Measurements from ENCODE around the gene HAVCR2.
A peak's percentile ranks its signal among the peaks of the same experiment; 100 is the strongest.

HAVCR2 gene

GRCh38 chr5:157142317-157143126, 33.7 kb upstream of the HAVCR2 start, which contains the start of gene MED7:
TSS of gene MED7 (minus strand) at chr5:157142865. CDS start at chr5:157139431, 3,434 bp downstream.
- peak within 1 kb of the TSS; percentile 83 for H3K4me3 ChIP-seq
- peak within 1 kb of the TSS; percentile 87 to 91 for H3K27ac ChIP-seq
- DNase-seq (ENCODE audit: low spot score), result peak; percentile 98
- no peak for TF ChIP-seq CTCF (IDR thresholded peaks at IDR 0.05)

- no peak for TF ChIP-seq CTCF (IDR thresholded peaks at IDR 0.05)
- Histone ChIP-seq H3K27ac (no peak overlapping the region), H3K4me3 (no peak overlapping the region)
- DNase-seq (ENCODE audit: low spot score), result no peak
Observed at GRCh38 chr5:157137691-157138090, 28.8 kb upstream of the HAVCR2 start.

- no peak for TF ChIP-seq CTCF (IDR thresholded peaks at IDR 0.05)
- Histone ChIP-seq H3K4me3 (no peak overlapping the region), H3K27ac (no peak overlapping the region)
- no peak for DNase-seq (ENCODE audit: low spot score)
Observed at GRCh38 chr5:157132281-157132612, 23.4 kb upstream of the HAVCR2 start.

GRCh38 chr5:157130925-157131324, 22.1 kb upstream of the HAVCR2 start:
- no peak overlapping the region for H3K27ac ChIP-seq
- no peak overlapping the region for H3K4me3 ChIP-seq
- DNase-seq (ENCODE audit: low spot score), result no peak

GRCh38 chr5:157121709-157122108, 12.9 kb upstream of the HAVCR2 start:
- H3K27ac ChIP-seq, result no peak overlapping the region
- no peak for DNase-seq (ENCODE audit: low spot score)
- H3K4me3 ChIP-seq, result no peak overlapping the region
- no peak for TF ChIP-seq CTCF (IDR thresholded peaks at IDR 0.05)

More at GRCh38 chr5:157130925-157131324, 22.1 kb upstream of the HAVCR2 start:
- no peak for TF ChIP-seq CTCF (IDR thresholded peaks at IDR 0.05)

- DNase-seq (ENCODE audit: low spot score), result no peak
- H3K27ac ChIP-seq, result no peak overlapping the region
- no peak overlapping the region for H3K4me3 ChIP-seq
- no peak for TF ChIP-seq CTCF (IDR thresholded peaks at IDR 0.05)
Observed at GRCh38 chr5:157120102-157120501, 11.3 kb upstream of the HAVCR2 start.

GRCh38 chr5:157116483-157116954, 7.7 kb upstream of the HAVCR2 start:
- DNase-seq (ENCODE audit: low spot score), result no peak
- no peak overlapping the region for H3K4me3 ChIP-seq
- no peak overlapping the region for H3K27ac ChIP-seq
- TF ChIP-seq CTCF (IDR thresholded peaks at IDR 0.05), result no peak
